ENCODE data around the gene VIM. TPM values are rescaled to one million over a fixed set of nuclear protein-coding genes. Genes with fewer than 3 reads are reported as not detected.

Gene VIM
- total RNA-seq, 1 experiment from 2014 or later = 486 TPM

GRCh38 chr10:17209302-17209701 lies 18.7 kb upstream of the VIM start:
- Mint-ChIP-seq H3K27ac (ENCODE audit: unreplicated experiment) (no peak overlapping the region), H3K4me1 (ENCODE audit: low read depth, unreplicated experiment) (peaks cover 50% of the 10 kb centered on the region), H3K27me3 (ENCODE audit: unreplicated experiment) (no peaks in the 10 kb centered on the region), H3K9me3 (ENCODE audit: low read depth, unreplicated experiment) (no peaks in the 10 kb centered on the region), H3K36me3 (ENCODE audit: insufficient read depth, unreplicated experiment) (peaks cover 4% of the 10 kb centered on the region), H3K4me3 (ENCODE audit: low read depth, unreplicated experiment) (no peak overlapping the region)
- intact Hi-C loops (cut with micrococcal nuclease; ENCODE audit: unreplicated experiment) = no loop called here
- no peak for DNase-seq
- BruUV-seq (replicated peaks) = no TSS peak
- CTCF ChIA-PET = no interaction called here
- no peak for TF ChIP-seq CTCF (IDR thresholded peaks at IDR 0.05; ENCODE audit: unreplicated experiment)

GRCh38 chr10:17209881-17210280 lies 18.2 kb upstream of the VIM start:
- intact Hi-C loops (cut with micrococcal nuclease; ENCODE audit: unreplicated experiment) = loop anchor here (10.0 kb wide), 1 partner anchor 245 kb away; no protein-coding TSS in a partner anchor
- BruUV-seq (replicated peaks) = no TSS peak
- no peak for TF ChIP-seq CTCF (IDR thresholded peaks at IDR 0.05; ENCODE audit: unreplicated experiment)
- no peak overlapping the region for H3K27ac Mint-ChIP-seq (ENCODE audit: unreplicated experiment)
- H3K36me3 Mint-ChIP-seq (ENCODE audit: insufficient read depth, unreplicated experiment) = peaks cover 4% of the 10 kb centered on the region
- H3K4me3 Mint-ChIP-seq (ENCODE audit: low read depth, unreplicated experiment) = no peak overlapping the region
- H3K27me3 Mint-ChIP-seq (ENCODE audit: unreplicated experiment) = no peaks in the 10 kb centered on the region
- CTCF ChIA-PET = no interaction called here
- DNase-seq = no peak
- peaks cover 48% of the 10 kb centered on the region for H3K4me1 Mint-ChIP-seq (ENCODE audit: low read depth, unreplicated experiment)
- H3K9me3 Mint-ChIP-seq (ENCODE audit: low read depth, unreplicated experiment) = no peaks in the 10 kb centered on the region

- Mint-ChIP-seq H3K4me3 (ENCODE audit: low read depth, unreplicated experiment) (no peak overlapping the region), H3K27me3 (ENCODE audit: unreplicated experiment) (no peaks in the 10 kb centered on the region), H3K4me1 (ENCODE audit: low read depth, unreplicated experiment) (peaks cover 52% of the 10 kb centered on the region), H3K9me3 (ENCODE audit: low read depth, unreplicated experiment) (no peaks in the 10 kb centered on the region), H3K27ac (ENCODE audit: unreplicated experiment) (no peak overlapping the region), H3K36me3 (ENCODE audit: insufficient read depth, unreplicated experiment) (peaks cover 4% of the 10 kb centered on the region)
- DNase-seq = no peak
- no TSS peak for BruUV-seq (replicated peaks)
- intact Hi-C loops (cut with micrococcal nuclease; ENCODE audit: unreplicated experiment) = loop anchor here (10.0 kb wide), 1 partner anchor 246 kb away; no protein-coding TSS in a partner anchor
- TF ChIP-seq CTCF (IDR thresholded peaks at IDR 0.05; ENCODE audit: unreplicated experiment) = no peak
- CTCF ChIA-PET = no interaction called here
These were observed 17.7 kb upstream of the VIM start for GRCh38 chr10:17210361-17210760.

- Mint-ChIP-seq H3K27me3 (ENCODE audit: unreplicated experiment) (no peaks in the 10 kb centered on the region), H3K4me3 (ENCODE audit: low read depth, unreplicated experiment) (no peak overlapping the region), H3K36me3 (ENCODE audit: insufficient read depth, unreplicated experiment) (peaks cover 13% of the 10 kb centered on the region), H3K9me3 (ENCODE audit: low read depth, unreplicated experiment) (no peaks in the 10 kb centered on the region), H3K27ac (ENCODE audit: unreplicated experiment) (peak overlapping the region; percentile 34), H3K4me1 (ENCODE audit: low read depth, unreplicated experiment) (peaks cover 54% of the 10 kb centered on the region)
- CTCF ChIA-PET = interaction anchor here (1.4 kb wide), 1 partner anchor 17 kb away, joined by 9 read pairs; no protein-coding TSS in a partner anchor
- intact Hi-C loops (cut with micrococcal nuclease; ENCODE audit: unreplicated experiment) = loop anchor here (10.0 kb wide), 1 partner anchor 248 kb away; no protein-coding TSS in a partner anchor
- no peak for DNase-seq
- BruUV-seq (replicated peaks) = no TSS peak
- TF ChIP-seq CTCF (IDR thresholded peaks at IDR 0.05; ENCODE audit: unreplicated experiment) = no peak
These were observed 15.2 kb upstream of the VIM start for GRCh38 chr10:17212802-17213221.
